Rectal smooth muscle tissue (tissue), 1 donor: ENCODE results near the gene GAGE10.

Experiments used
- H3K27ac ChIP-seq: one replicate; pipeline ENCODE4 v1.7.0; 2013; ENCODE audit warnings: low read depth, low read length, inconsistent platforms
- H3K27me3 ChIP-seq: one replicate; pipeline ENCODE4 v1.7.0; 2013; ENCODE audit warnings: low read length; ENCODE audit not compliant: control insufficient read depth, insufficient read depth
- H3K36me3 ChIP-seq: one replicate; pipeline ENCODE4 v1.7.0; 2013; ENCODE audit warnings: low read length; ENCODE audit not compliant: control insufficient read depth, insufficient read depth
- H3K4me1 ChIP-seq: one replicate; pipeline ENCODE4 v1.7.0; 2013; ENCODE audit warnings: low read length; ENCODE audit not compliant: control insufficient read depth, insufficient read depth
- H3K4me3 ChIP-seq: one replicate; pipeline ENCODE4 v1.7.0; 2013; ENCODE audit warnings: low read length
- H3K9ac ChIP-seq: one replicate; pipeline ENCODE4 v1.7.0; 2013; ENCODE audit warnings: low read length

Gene GAGE10, protein sequence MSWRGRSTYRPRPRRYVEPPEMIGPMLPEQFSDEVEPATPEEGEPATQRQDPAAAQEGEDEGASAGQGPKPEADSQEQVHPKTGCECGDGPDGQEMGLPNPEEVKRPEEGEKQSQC

GRCh38 chrX:49303346-49303745 lies at the start of gene GAGE10:
TSS of gene GAGE10 (plus strand) at chrX:49303646. CDS start at chrX:49304860, 1,214 bp downstream.
- H3K9ac ChIP-seq = no peak within 1 kb of the TSS
- no peaks in the 10 kb centered on the region for H3K36me3 ChIP-seq
- H3K4me1 ChIP-seq = no peaks in the 10 kb centered on the region
- no peak within 1 kb of the TSS for H3K4me3 ChIP-seq
- no peaks in the 10 kb centered on the region for H3K27me3 ChIP-seq
- H3K27ac ChIP-seq = no peak within 1 kb of the TSS

GRCh38 chrX:49254639-49255038 lies 48.8 kb upstream of the GAGE10 start:
- Histone ChIP-seq H3K9ac (no peak overlapping the region), H3K27ac (no peak overlapping the region), H3K27me3 (peaks cover 3% of the 10 kb centered on the region), H3K4me3 (no peak overlapping the region), H3K36me3 (no peaks in the 10 kb centered on the region), H3K4me1 (no peaks in the 10 kb centered on the region)

DNA sequence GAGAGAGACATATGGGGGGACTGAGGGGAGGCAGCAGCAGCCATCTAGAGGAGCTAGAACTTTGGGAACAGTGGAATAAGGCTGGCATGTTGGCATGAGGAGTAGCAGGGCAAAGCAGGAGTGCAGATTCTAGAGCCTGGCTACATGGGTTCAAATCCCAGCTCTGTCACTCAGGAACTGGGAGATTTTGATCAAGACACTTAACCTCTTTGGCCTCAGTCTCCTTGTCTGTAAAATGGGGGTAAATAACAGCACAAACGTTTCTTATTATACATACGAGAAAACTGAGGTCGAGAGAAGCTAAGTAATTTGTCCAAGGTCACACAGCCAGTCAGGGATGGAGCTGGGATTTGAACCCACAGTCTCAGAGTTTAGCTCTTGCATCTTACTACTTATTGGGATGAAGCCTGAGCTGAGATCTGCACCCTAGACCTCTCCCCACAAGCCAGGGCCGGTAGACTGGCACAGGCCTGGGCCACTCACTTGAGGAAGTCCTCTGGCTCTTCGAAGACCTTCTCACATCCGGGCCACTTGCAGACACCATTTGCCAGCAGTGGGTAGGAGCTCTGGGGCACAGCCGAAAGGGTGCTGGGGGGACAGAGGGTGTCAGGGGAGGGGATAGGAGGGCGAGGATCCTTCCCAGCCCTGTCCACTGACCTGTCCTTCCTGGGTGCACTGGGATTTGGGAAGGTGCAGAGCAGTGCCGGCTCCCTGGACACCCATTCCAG lies 47.0 kb upstream of the GAGE10 start:
- H3K9ac ChIP-seq = no peak overlapping the region

GRCh38 chrX:49257074-49257790 lies 46.2 kb upstream of the GAGE10 start:
- Histone ChIP-seq H3K4me1 (no peaks in the 10 kb centered on the region), H3K36me3 (no peaks in the 10 kb centered on the region), H3K27ac (no peak overlapping the region), H3K27me3 (no peaks in the 10 kb centered on the region), H3K4me3 (no peak overlapping the region), H3K9ac (no peak overlapping the region)

More for the DNA sequence above, 47.0 kb upstream of the GAGE10 start:
- Histone ChIP-seq H3K36me3 (no peaks in the 10 kb centered on the region), H3K27ac (no peak overlapping the region), H3K4me3 (no peak overlapping the region), H3K27me3 (no peaks in the 10 kb centered on the region), H3K4me1 (no peaks in the 10 kb centered on the region)

GRCh38 chrX:49257846-49258748 lies 45.3 kb upstream of the GAGE10 start:
- H3K9ac ChIP-seq = no peak overlapping the region

DNA sequence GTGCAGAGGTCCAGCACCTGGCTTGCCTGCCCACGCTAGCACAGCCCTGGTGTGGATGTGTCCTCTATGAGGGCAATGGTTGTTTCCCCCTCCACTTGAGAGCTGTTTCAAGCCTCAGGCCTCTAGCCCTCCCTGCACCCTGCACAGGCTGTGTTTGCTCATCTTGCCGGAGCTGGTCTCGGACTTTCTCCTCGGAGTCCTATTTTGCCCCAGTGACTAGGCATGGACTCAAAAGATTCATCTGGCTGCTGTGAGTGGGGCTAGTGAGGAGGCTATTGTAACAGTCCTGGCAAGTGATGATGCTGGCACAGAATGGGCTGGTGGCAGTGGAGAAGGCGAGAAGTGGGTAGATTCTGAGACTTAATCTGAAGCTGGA lies 44.7 kb upstream of the GAGE10 start:
- Histone ChIP-seq H3K4me3 (no peak overlapping the region), H3K4me1 (no peaks in the 10 kb centered on the region), H3K9ac (no peak overlapping the region), H3K27me3 (no peaks in the 10 kb centered on the region), H3K36me3 (no peaks in the 10 kb centered on the region), H3K27ac (no peak overlapping the region)

More at GRCh38 chrX:49257846-49258748, 45.3 kb upstream of the GAGE10 start:
- H3K27me3 ChIP-seq = no peaks in the 10 kb centered on the region
- no peaks in the 10 kb centered on the region for H3K36me3 ChIP-seq
- no peak overlapping the region for H3K4me3 ChIP-seq
- H3K4me1 ChIP-seq = no peaks in the 10 kb centered on the region
- no peak overlapping the region for H3K27ac ChIP-seq

- H3K27ac ChIP-seq = no peak overlapping the region
- H3K9ac ChIP-seq = no peak overlapping the region
- H3K27me3 ChIP-seq = no peaks in the 10 kb centered on the region
- no peak overlapping the region for H3K4me3 ChIP-seq
- no peaks in the 10 kb centered on the region for H3K4me1 ChIP-seq
- no peaks in the 10 kb centered on the region for H3K36me3 ChIP-seq
Measured at GRCh38 chrX:49260221-49260985, 43.0 kb upstream of the GAGE10 start.

DNA sequence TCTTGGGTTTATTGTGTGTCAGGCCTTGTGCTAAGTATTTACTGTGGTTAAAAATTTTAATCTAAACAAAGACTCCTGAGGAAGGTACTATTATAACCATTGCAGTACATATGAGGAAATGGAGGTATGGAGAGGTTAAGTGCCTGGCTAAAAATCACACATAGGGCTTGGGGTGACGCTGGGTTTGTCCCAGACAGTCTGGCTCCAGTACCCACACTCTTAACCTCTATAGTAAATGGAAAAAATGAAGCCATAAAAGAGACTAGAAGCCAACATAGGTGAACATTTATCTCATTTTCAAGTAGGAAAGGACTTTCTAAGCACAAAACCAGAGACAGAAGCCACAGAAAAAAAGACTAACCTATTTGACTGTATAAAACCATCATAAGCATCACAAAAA lies 40.8 kb upstream of the GAGE10 start:
- no peak overlapping the region for H3K4me3 ChIP-seq
- no peaks in the 10 kb centered on the region for H3K4me1 ChIP-seq
- no peaks in the 10 kb centered on the region for H3K36me3 ChIP-seq
- no peak overlapping the region for H3K9ac ChIP-seq
- H3K27me3 ChIP-seq = no peaks in the 10 kb centered on the region
- no peak overlapping the region for H3K27ac ChIP-seq

- Histone ChIP-seq H3K27ac (no peak overlapping the region), H3K27me3 (no peaks in the 10 kb centered on the region), H3K4me1 (no peaks in the 10 kb centered on the region), H3K4me3 (no peak overlapping the region), H3K36me3 (no peaks in the 10 kb centered on the region), H3K9ac (no peak overlapping the region)
Measured at GRCh38 chrX:49263631-49264030, 39.8 kb upstream of the GAGE10 start.

DNA sequence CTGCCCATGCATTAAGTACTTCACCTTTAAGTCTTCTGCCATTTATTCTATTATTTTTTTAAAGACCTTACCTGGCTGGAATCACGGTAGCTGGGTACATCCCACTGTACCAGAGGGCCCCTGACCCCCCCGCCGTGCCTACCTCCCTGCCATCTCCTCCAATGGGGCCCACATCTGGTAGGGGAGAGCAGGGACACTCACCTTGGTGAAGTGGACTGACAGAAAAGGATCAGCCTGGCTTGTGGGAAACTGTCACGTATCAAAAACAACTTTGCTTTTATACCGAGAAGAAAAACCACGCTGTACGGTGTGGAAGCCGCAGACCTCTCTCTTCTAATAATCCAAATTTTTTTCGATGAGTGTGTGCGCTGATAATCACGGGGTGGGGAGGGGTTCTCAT lies 39.0 kb upstream of the GAGE10 start, which contains the start of gene FOXP3:
Gene FOXP3 (minus strand): TSS at position 251 of the 400 bp plus-strand sequence. CDS start 6,205 bp downstream, outside the sequence.
- Histone ChIP-seq H3K27me3 (no peaks in the 10 kb centered on the region), H3K4me3 (no peak within 1 kb of the TSS), H3K27ac (no peak within 1 kb of the TSS)

DNA sequence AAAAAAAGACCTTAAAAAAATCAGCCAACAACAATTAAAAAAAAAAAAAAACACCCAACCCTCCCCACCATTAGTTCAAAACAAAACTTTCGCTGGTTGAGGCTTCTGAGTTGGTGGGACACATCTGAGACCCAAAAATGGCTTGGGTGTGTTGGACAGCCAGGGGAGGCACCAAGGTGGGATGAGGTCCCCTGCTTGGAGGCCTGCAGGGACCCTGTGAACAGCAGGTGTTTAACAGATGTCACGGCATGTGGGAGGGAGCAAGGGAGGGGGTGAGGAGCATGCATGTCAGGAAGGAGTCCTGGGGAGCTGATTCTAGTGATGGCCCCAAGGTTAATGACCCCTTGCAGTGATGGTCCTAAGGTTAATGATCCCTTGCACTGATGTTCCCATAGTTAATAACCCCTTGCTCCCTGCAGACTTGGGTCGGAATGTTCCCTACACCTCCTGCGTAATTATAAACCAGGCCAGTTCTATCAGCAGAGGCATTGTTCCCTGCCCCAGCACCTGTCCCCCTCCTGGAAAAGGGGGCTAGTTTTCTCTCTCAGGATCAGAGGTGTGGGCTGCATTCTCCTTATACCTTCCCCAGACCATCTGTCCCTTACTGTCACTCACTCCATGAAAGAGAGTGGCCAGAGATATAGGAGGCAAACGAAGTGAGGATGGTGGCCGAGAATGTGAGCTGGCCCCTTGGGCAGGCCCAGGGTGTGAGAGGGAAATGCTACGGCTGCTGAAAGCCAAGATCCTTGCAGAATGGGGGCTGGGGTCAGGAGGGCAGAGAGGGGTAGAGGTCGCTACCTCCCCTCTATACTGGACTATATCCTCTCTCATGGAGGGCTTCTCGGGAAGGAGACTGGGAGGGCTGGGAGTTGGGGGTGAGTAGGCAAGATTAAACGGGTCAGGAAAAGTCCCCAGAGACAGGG lies 36.7 kb upstream of the GAGE10 start:
- Histone ChIP-seq H3K27ac (no peak overlapping the region), H3K36me3 (no peaks in the 10 kb centered on the region), H3K9ac (no peak overlapping the region), H3K4me1 (no peaks in the 10 kb centered on the region), H3K27me3 (no peaks in the 10 kb centered on the region), H3K4me3 (no peak overlapping the region)

More for the DNA sequence above, 39.0 kb upstream of the GAGE10 start, which contains the start of gene FOXP3:
- no peaks in the 10 kb centered on the region for H3K4me1 ChIP-seq
- no peak within 1 kb of the TSS for H3K9ac ChIP-seq
- no peaks in the 10 kb centered on the region for H3K36me3 ChIP-seq
